Neural cell (in vitro differentiated cells): ENCODE results near the gene UBN1.

ENCODE experiments used
- CTCF ChIP-seq: fragments of 450-650 bp; IDR thresholded peaks from 2 replicates; pipeline ENCODE4 v1.5.1; 2014; ENCODE audit warnings: antibody characterized with exemption, mild to moderate bottlenecking, moderate library complexity; ENCODE audit not compliant: poor library complexity, severe bottlenecking
- EP300 ChIP-seq: fragments of 450-650 bp; conservative IDR thresholded peaks from 2 replicates; pipeline ENCODE4 v1.6.1; 2014; ENCODE audit warnings: antibody characterized with exemption, mild to moderate bottlenecking, moderate library complexity; ENCODE audit not compliant: poor library complexity, severe bottlenecking
- EZH2 ChIP-seq: fragments of 200-600, 300-800 bp; shearing (Covaris generic), sonication (generic); IDR thresholded peaks from 2 replicates; pipeline ENCODE4 v1.6.1; 2014; ENCODE audit warnings: antibody characterized with exemption, low read length, borderline replicate concordance, mild to moderate bottlenecking; ENCODE audit not compliant: insufficient read depth, poor library complexity, severe bottlenecking
- MXI1 ChIP-seq: fragments of 450-650 bp; conservative IDR thresholded peaks from 2 replicates; pipeline ENCODE4 v1.6.1; 2014; ENCODE audit warnings: antibody characterized with exemption, mild to moderate bottlenecking; ENCODE audit not compliant: poor library complexity, severe bottlenecking
- POLR2AphosphoS5 ChIP-seq: IDR thresholded peaks from 2 replicates; pipeline ENCODE4 v1.6.1; 2012
- RAD21 ChIP-seq: fragments of 450-650 bp; conservative IDR thresholded peaks from 2 replicates; pipeline ENCODE4 v1.6.1; 2014; ENCODE audit warnings: antibody characterized with exemption, mild to moderate bottlenecking, moderate library complexity
- TAF1 ChIP-seq: IDR thresholded peaks from 2 replicates; pipeline ENCODE4 v1.6.1; 2012; ENCODE audit warnings: low read depth
- TF ChIP-seq, protein P1 (sequence below): IDR thresholded peaks from 2 replicates; pipeline ENCODE4 v1.6.1; 2012; ENCODE audit warnings: borderline replicate concordance

DNA sequence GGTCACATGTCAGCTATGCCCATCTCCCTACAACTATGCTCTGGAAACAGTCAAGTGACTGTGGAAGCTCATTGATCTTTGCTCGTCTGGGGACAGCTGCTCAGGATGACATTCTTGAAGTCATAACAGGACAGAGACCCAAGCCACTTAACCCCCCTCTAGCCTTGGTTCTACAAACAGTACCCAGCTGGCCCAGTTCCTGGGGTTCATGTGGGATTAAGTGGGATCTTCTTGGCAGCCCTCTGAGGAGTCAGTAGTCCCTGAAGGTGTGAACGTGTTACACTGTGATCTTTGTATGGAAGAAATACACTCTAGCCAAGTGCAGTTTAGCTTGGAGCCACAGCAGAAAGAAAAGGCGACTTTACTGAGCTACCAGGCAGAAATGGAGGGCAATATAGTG, 25.8 kb downstream of the UBN1 start:
- TF ChIP-seq CTCF (no peak), EZH2 (no peak), RAD21 (no peak), MXI1 (no peak), POLR2AphosphoS5 (no peak), TAF1 (no peak), EP300 (no peak)
- TF ChIP-seq, protein P1, sequence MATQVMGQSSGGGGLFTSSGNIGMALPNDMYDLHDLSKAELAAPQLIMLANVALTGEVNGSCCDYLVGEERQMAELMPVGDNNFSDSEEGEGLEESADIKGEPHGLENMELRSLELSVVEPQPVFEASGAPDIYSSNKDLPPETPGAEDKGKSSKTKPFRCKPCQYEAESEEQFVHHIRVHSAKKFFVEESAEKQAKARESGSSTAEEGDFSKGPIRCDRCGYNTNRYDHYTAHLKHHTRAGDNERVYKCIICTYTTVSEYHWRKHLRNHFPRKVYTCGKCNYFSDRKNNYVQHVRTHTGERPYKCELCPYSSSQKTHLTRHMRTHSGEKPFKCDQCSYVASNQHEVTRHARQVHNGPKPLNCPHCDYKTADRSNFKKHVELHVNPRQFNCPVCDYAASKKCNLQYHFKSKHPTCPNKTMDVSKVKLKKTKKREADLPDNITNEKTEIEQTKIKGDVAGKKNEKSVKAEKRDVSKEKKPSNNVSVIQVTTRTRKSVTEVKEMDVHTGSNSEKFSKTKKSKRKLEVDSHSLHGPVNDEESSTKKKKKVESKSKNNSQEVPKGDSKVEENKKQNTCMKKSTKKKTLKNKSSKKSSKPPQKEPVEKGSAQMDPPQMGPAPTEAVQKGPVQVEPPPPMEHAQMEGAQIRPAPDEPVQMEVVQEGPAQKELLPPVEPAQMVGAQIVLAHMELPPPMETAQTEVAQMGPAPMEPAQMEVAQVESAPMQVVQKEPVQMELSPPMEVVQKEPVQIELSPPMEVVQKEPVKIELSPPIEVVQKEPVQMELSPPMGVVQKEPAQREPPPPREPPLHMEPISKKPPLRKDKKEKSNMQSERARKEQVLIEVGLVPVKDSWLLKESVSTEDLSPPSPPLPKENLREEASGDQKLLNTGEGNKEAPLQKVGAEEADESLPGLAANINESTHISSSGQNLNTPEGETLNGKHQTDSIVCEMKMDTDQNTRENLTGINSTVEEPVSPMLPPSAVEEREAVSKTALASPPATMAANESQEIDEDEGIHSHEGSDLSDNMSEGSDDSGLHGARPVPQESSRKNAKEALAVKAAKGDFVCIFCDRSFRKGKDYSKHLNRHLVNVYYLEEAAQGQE, result no peak
